Measurements from ENCODE around the gene PRPF19.
A peak's percentile ranks its signal among the peaks of the same experiment; 100 is the strongest.

Gene PRPF19

GRCh38 chr11:60890696-60891095 lies 15.7 kb downstream of the PRPF19 start:
- no peak for DNase-seq (ENCODE audit: low read depth)
- no peak overlapping the region for H3K4me3 ChIP-seq (ENCODE audit: low read depth, low read length)
- TF ChIP-seq CTCF (IDR thresholded peaks at IDR 0.05; ENCODE audit: insufficient read depth, low read depth, low read length, missing control alignments): no peak

GRCh38 chr11:60889869-60890311 lies 16.5 kb downstream of the PRPF19 start:
- TF ChIP-seq CTCF (IDR thresholded peaks at IDR 0.05; ENCODE audit: insufficient read depth, low read depth, low read length, missing control alignments): no peak
- no peak for DNase-seq (ENCODE audit: low read depth)
- H3K4me3 ChIP-seq (ENCODE audit: low read depth, low read length): no peak overlapping the region

- peak; percentile 52 for TF ChIP-seq CTCF (IDR thresholded peaks at IDR 0.05; ENCODE audit: insufficient read depth, low read depth, low read length, missing control alignments)
- peak; percentile 54 for DNase-seq (ENCODE audit: low read depth)
- H3K4me3 ChIP-seq (ENCODE audit: low read depth, low read length): no peak overlapping the region
Observed at GRCh38 chr11:60887556-60887955, 18.8 kb downstream of the PRPF19 start.

DNA sequence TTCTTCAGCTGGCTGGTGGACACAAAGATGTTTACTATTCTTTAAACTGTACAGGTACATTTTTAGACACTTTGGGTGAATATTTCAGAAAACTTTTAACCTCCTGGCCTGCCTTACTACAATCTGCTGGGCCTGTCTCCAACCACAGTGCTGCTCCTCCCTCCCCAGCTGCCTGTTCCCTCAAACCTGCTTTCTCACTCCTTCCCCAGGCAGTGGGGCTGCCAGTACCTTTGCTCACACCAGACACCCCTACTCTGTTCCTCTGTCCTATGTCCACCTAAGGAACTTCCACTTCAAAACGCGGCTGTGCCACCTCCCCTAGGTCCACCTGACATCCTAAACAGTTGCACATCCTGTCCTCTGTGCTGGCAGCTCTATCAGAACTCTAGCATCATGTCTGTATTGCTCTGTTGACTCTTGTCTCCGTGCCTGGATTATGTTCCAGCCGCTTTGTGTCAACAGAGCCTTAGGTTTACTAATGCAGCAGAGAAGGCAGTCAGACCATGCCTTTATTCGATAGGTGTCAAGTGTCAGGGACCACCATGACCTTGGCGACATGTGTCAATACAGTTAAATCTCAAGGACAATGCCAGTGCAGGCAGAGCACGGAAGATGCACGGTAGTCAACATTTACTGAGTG lies 25.6 kb downstream of the PRPF19 start:
- no peak for TF ChIP-seq CTCF (IDR thresholded peaks at IDR 0.05; ENCODE audit: insufficient read depth, low read depth, low read length, missing control alignments)
- H3K4me3 ChIP-seq (ENCODE audit: low read depth, low read length): no peak overlapping the region
- no peak for DNase-seq (ENCODE audit: low read depth)

DNA sequence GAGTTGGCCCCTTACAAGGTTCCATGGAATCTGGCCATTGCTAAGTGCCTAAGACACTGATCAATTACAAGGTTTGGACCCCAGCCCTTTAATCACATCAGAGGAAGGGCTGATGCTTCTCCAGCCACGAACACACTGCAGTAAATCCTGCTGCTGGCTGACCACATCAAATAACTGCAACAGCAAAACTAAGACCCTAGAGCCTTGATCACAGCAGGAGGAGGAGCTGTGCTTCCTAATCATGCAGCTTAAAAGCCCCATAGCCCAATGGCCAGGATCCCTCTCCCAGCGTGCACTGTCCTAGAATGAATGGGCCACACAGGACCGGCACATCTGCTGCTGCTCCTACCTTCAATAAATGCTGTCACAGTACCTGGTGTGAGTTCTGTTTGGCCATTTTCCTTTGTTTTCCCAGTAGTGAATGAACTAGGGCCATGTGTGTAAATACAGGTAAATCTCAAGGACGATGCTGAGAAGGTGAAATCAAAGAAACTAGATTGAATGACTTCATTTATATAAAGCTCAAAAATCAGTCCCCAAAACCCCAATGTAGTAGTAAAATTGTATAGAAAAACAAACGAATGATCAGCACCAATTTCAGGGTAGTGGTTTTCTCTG lies 26.3 kb downstream of the PRPF19 start:
- H3K4me3 ChIP-seq (ENCODE audit: low read depth, low read length): no peak overlapping the region
- DNase-seq (ENCODE audit: low read depth): no peak
- TF ChIP-seq CTCF (IDR thresholded peaks at IDR 0.05; ENCODE audit: insufficient read depth, low read depth, low read length, missing control alignments): no peak

- no peak overlapping the region for H3K4me3 ChIP-seq (ENCODE audit: low read depth, low read length)
- TF ChIP-seq CTCF (IDR thresholded peaks at IDR 0.05; ENCODE audit: insufficient read depth, low read depth, low read length, missing control alignments): no peak
- DNase-seq (ENCODE audit: low read depth): no peak
Observed at GRCh38 chr11:60879104-60879503, 27.3 kb downstream of the PRPF19 start.

All from GM12865 (cell line).